NOMO-1 treated with dmso at 0.1 percent for 144 hours (cell line): ENCODE results near the gene LRRC8D.

Experiments used
- DNase-seq: peaks from one replicate; lab custom pipeline; 2025; ENCODE audit not compliant: unreplicated experiment; lab: John Stamatoyannopoulos, UW

LRRC8D gene

DNA sequence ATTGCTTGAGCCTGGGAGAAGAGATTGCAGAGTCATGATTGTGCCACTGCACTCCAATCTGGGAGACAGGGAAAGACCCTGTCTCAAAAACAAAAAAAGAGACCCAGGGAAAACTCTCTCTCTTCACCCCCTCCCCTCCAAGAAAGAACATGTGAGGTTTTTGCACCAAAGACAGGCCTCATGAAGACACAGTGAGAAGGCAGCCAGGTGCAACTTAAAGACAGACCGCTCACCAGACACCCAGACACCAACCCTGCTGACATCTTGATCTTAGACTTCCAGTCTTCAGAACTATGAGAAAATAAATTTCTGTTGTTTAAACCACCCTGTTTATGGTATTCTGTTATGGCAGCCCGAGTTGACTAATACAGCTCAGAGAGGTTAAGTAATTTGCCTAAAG, 13.3 kb upstream of the LRRC8D start:
- DNase-seq, result no peak

DNA sequence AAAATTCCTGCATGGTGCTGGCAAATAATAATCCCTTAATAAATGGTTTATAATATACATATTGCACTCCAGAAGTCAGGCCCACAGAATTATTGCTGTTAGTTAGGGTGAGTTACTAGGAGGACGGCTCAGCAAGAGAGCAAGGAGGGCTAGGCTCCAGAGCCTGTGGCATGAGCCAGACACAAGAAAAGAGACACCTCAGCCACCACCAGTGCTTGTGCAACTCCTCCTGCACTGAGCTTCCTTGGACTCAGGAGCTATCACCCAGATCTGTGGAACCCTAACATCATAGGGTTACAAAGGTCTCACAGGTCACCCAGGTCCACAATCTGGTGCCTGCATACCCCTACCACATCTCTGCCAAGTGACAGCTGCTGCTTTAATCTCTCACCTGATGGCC, 12.8 kb upstream of the LRRC8D start:
- no peak for DNase-seq

DNA sequence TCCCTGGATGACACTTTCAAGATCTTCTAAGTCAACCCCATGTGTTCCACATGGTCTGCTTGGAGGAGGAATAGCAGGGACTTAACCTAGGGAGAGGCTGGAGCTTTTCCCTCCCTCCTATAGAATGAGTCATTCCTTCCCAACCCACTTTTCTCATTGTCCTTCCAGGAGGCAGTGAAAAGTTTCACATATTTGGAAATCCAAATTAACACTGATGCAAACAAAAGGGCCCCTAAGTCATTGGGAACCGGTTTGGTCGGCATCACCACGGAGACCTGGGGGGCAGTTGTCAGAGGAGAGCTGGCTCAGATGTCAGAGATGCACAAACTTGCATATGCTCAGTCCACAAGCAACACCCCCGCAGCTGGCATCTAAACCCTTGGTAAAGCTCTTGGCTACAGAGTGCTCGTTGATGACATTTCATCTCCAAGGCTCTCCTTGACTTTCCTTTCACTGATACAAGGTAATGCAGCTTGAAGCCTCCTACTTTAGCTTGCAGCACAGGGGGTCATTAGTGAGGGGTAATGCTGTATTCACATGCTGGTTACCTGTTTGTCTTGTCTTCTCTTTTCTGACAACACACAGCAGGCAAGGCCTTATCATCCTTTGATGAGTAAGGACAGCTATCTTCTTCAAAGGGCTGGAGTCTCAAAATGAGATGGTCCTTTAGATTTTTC, 12.3 kb upstream of the LRRC8D start:
- DNase-seq, result no peak

DNA sequence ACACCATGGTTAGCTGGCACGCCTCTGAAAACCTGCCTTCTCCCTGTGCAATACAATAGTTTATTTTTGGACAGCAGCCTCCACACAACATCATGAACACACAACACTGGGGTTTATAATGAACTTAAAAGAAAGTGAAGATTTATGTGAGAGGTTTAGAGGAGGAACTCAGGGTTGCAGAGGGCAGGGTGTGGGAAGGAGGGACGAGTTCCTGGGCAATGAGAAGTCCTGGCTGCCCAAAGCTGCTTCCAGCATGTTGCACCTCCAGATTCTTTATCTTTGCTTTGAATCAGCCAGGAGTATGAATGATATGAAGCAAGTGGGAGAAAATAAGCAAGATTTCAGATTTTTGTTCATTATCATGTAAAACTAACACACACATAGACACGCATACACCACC, 11.3 kb upstream of the LRRC8D start:
- DNase-seq, result peak; percentile 18

DNA sequence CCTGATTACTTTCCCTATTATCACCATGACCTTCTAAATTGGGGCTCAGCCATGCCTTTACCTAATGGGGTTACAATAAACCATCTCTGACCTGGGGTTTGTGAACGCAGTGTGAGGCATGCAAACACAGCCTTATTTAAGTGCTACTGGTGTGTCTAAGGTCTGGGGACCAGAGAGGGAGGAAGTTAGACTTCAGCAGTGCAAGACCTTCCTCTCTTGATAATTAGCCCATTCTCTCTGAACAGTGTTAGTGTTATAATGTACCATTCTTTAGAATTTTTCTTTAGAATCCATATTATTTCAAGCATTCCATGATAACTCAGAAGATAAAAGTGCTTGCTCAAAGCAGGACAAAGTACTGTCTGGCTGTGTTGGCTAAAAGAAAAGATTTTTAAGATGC, 10.5 kb upstream of the LRRC8D start:
- no peak for DNase-seq

DNA sequence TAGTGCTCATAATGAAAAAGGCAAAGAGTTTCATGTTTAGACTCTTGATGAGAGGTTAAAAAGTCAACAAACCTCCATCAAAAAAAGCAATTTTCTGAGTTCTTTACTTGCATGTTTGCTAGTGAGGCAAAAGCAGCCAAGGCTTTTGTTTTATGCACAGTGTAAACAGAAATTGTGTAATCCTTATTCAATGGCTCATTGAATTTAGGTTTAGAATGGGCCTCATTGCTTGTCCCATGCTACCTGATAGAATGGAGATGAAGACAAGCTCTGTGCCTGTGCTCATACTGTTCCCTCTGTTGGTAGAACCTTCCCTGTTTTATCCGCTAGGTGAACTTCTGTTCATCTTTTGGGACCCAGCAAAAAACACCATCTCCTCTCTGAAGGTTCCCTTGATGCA, 10.0 kb upstream of the LRRC8D start:
- no peak for DNase-seq

DNA sequence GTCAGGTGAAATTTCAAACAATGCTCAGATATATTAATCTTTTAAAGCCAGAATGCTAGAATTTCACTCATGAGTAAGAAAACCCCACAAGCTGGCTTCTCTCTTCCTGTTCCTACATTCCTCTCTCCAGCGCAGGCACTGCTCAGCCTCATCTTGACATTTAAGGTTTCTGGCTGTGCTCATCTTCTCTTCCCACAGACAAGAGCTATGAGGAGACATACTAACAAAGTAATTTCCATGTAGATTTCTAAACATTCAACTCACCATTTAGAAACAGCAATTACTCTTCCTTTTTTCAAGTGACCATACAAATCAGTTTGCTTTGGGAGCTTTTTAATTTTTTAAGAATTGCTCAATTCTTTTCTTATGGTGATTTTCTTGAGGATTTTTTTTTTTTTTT, 7.8 kb upstream of the LRRC8D start:
- peak; percentile 34 for DNase-seq

DNA sequence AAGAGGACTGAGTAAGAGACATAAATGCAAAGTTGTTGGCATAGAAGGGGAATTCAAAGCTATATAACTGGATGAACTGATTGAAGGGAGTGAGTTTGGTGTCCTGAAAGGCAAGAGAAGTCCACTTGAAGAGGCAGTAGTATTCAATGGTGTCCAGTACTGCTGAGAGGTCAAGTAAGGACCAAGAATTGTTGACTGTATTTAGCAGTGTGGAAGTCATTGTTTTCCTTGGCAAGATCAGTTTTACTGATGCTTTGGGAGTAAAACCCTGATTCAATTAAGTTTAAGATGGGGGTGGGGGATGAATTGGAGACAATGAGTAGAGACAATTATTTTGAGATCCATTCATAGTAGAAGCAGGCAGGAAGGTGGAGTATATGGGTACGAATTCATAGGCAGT, 5.8 kb upstream of the LRRC8D start:
- DNase-seq, result no peak

DNA sequence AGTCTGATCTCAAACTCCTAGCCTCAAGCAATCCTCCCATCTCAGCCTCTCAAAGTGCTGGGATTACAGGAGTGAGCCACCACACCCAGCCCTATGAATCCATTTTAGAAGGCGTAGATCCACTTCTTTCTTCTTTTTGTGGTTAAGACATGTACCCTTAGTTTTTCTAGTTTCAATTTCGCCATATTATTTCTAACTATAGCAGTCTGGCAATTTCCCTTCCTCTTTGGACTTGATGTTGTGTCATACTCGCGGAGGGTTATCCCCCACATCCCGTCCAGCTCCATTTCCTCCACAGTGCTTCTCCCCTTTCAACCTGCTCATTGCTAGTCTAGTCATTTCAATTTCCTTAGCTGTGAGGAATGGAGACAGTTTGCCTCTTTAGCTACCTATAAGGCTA, 5.2 kb upstream of the LRRC8D start:
- peak; percentile 93 for DNase-seq

DNA sequence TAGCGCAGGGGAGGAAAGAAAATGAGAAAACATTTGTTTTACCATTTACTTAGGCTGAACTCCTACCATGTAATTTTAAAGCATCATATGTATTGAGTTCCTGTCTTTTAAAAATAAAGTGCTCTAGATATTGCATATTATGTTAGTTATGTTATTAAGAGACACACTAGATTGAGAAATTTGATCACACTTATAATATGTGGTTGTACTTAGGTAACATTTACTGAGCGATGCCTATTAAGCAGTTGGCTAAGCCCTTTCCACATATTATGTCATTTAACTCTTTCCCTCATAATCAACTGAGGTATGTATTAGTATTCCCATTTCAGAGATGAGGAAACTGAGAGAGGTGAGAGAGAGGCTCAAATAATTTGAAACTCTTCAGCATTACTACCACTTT, 4.5 kb upstream of the LRRC8D start:
- DNase-seq, result no peak

DNA sequence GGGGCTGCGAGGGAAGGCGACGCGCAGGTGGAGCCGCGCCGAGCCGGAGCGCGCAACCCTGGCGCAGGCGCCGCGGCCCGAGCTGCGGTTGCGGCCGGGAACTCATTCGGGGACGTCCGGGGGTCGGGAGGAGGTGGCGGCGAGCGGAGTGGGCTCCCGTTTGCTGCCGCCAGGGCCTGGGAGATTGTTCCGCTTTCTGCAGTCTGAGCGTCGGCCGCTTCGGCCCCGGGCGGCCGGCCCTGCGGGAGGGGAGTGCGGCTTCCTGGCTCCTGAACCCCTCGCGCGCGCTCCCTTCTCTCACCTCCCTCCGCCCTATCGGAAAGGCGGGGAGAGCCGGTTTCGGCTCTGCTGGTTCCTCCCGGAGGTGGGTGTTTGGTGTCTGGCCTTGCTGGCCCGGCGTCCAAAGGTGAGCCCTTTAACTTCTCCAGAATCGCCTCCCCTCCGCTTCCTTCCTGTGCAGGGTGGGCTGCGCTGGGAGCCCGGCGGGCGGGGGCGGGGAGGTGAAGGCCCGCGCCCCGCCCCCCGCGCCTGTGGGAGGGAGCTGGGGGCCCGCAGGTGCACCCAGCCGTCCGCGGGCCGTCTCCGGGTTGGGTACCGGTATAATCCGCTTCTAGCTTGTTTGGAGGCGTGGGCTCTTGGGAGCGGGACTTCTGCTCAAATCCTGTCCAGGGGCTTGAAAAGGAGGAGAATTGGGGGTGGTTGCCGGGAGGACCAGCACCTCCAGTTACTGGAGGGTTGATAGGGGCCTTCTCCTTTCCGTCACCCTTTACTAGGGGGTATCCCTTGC, 683 bp downstream of the LRRC8D start:
- DNase-seq, result peak; percentile 72

DNA sequence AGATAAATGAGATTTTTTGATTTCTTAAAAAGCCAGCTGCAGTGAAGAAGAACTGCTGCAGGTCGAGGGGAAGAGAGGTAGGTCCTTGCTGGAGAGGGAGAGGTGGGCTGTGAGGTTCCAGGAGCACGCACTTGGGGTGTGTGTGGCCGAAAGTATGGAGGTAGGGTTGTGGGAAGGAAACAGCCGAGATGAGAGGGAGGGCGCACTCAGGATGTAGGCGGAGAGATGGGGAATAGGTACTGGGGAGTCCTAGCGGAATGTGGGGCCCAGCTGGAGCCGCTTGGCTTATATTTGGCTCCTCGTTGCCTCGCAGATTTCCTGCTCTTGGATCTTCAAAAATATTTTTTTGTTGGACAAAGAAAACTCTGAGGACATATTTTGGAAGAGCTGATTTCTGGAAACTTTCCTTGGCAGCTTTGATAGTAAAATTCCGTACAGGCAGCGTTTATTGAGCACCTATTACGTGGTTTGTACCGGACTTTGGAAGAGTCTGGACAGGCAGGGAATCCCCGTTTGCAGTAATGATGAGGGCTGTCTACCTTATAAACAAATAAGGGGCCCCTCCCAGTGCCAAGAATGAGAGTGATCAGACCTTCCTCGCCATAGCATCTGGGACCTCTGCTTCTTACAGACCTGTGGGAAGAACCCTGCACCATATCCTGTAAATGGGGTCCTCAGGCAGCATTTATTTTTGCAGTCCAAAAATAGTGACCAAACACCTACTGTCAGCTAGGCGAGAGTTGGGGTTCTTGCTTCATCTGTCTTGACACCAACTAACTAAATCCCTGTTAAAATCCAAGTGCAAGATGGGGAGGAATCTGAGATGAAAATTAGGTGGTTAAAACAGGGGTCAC, 1.5 kb downstream of the LRRC8D start:
- DNase-seq, result peak; percentile 14

DNA sequence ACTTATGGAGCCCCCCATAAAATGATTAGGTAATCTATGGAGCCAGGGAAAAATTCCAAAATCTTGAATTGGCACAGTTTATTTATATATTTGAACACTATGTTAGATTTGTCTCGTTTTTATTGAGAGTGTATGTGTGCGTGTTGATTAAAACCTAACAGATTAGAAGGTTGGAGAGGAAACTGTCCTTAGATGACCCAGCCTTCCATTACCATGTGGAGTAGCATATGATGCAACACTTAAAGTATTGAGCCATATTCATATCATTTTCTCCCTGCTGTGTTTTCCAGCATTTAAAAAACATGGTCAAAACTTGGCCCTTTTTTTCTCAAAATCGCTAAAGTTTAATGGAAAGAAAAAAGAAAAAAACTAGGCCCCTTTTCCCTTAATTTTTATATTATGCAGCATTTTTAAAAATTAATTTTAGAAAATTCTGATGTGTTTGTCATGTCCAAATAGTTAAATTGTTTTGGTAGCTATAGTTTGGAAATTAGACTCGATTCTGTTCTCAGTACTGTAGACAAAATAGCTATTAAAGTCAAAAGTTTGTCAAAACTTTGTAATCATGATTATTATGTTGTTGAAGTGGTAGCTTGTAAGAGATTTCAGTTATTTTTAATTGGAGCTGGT, 2.3 kb downstream of the LRRC8D start:
- no peak for DNase-seq

DNA sequence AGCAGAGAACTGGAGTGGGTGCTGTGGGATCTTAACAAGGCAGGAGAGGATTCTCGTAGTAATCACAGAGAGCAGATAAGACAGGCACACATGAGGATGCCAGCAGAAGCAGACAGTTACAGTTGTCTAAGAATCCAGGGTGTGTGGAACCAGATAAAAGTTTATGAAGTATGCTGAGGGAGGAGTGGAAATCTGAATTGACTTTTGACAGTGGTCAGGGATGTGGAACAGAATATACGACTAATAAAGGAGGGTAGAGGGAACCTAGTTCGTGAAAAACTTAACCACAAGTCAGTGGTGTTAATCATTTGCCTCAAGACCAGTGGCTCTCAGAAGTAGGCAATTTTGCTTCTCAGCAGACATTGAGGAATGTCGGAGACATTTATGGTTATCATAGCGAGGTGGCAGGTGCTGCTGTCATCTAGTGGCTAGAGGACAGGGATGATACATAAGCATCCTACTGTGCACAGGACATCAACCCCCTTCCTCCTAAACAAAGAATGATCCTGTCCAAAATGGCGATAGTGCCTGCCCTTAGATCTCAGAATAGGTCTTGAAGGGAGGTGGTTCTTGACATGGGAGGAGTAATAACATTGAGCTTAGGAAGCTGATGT, 3.0 kb downstream of the LRRC8D start:
- no peak for DNase-seq

DNA sequence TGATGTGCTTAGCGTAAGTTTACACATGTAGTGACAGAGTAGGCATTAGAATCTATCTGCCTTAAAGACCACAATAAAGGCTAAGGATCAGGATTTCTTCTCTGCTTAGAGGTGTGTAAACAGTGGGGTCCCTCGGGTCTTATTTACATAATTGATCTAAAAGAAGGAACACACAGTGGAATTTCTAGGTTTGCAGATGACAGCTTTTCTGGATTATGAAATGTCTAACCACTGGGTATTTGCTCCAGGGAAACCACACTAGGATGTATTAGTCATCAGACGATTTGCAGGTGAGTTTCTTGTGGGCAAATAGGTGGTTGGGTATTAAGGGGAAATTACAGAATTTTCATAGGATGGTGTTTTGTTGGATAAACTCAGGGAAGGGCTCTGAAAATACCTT, 5.8 kb downstream of the LRRC8D start:
- DNase-seq, result no peak

DNA sequence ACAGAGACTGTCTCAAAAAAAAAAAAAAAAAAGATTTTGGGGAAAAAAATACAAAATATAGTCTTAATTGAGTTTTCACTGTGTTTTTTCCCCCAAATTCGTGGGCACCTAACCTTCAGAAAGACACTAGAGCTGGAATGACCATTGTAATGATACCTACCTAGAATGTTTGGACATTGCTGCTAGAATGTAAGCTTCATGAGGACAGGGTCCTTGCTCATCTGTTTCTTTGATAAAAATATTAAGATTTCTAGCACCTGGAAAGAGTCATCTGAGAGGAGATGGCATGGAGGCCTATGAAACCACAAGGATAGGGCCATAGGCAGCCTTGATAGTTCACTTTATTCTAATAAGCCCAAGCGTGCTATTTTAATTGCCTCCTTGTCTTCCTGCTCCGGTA, 6.5 kb downstream of the LRRC8D start:
- no peak for DNase-seq

DNA sequence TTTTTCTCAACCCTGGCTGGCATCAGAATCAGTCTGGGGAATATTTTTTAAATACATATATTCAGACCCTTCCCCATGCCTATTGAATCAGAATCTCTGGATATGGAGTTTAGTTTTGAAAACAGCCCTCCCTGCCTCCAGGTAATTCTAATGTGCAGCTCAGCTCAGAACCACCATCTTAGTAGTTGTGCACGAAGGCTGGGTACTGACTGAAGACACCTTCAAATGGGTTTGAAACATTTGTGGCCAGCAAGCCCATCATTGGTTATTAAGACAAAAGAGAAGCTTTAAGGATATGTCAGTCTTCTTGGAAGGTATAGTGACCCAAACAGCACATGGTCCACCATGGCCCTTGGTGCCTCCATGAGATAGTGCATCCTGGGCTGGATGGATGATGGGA, 7.1 kb downstream of the LRRC8D start:
- no peak for DNase-seq

DNA sequence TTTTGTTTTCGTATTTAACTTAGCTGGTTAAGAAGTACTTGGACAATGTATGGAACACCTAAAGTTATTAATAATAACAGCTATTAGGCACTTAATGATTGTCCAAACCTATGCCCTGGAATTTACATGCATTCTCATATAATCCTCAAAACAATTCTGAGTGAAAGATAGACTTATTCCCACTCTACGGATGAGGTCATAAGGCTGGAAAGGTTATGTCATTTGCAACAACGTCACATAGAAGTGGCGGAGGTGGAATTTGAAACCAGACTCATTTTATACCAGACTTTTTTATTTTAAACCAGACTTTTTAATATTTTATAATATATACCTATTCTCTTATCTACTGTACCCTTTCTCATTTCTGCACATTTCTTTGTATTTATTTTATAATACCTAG, 8.4 kb downstream of the LRRC8D start:
- no peak for DNase-seq

DNA sequence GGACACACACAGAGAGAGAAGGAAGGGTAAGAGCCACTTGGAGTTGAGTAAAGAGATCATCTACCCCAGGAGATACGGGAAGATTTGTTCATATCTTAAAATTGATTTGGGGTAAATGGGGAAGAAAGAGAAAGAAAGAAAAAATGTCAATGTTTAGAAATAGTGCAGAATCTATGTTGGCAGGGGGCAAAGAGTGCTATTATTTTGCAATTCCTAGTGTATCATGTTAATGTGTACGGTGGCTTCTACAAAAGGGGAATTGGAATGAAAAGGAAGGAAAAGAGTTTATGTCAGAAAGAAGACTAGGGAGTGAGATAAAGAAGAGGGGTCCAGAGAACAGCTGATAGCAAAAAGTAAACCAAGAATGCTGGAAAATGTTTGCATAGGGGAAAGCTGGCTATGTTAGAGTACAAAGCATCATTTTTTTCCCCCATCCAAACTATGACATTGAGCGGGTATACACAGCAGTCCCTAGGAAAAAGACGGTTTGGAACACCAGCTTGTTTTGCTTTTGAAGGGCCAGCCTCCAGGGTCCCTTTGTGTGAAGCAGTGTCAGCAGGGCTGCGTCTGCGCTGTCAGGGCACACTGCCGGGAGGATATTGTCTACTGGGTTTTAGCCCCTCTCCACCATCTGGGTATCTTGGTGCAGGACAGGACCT, 10.8 kb downstream of the LRRC8D start:
- DNase-seq, result no peak

DNA sequence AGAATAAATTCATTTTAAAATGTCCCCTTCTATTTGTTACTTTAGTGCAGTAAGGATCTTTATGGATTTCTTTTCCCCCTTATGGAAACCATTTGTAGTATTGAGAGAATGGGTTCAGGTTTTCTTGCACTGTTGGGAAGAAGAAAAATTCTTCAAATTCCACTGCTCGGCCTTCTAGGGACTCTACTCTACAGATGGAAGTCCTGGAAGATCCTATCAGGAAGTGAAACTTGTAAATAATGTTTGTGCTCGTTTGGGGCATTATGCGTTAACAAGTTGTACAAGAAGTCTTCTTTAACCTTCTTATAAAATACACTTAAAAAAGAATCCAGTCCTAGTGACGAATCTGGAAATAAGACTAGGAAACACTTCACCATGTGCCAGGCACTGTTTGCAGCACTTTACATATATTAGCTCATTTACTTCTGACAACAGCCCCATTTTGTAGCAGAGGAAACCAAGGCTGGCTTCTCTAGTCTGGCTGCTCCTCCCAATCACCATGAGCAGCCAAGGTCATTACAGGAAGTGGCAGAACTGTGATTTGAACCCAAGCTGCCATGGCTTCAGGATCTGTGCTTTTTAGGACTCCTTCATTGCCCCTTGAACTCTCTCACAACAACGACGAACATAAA, 11.8 kb downstream of the LRRC8D start:
- no peak for DNase-seq
